ENCODE data around the gene CACNA1A.
"Not testable (repeated sequence)": the region's sequence is repeated elsewhere in the genome, so short reads cannot be mapped to it uniquely, and the experiment has no call there.

The CACNA1A gene

GRCh38 chr19:13207846-13208671 is 298.2 kb downstream of the CACNA1A start:
- ChIA-PET CTCF (no interaction called here), POLR2A (no interaction called here)
- TF ChIP-seq, protein P1, sequence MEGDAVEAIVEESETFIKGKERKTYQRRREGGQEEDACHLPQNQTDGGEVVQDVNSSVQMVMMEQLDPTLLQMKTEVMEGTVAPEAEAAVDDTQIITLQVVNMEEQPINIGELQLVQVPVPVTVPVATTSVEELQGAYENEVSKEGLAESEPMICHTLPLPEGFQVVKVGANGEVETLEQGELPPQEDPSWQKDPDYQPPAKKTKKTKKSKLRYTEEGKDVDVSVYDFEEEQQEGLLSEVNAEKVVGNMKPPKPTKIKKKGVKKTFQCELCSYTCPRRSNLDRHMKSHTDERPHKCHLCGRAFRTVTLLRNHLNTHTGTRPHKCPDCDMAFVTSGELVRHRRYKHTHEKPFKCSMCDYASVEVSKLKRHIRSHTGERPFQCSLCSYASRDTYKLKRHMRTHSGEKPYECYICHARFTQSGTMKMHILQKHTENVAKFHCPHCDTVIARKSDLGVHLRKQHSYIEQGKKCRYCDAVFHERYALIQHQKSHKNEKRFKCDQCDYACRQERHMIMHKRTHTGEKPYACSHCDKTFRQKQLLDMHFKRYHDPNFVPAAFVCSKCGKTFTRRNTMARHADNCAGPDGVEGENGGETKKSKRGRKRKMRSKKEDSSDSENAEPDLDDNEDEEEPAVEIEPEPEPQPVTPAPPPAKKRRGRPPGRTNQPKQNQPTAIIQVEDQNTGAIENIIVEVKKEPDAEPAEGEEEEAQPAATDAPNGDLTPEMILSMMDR (IDR thresholded peaks at IDR 0.05; ENCODE audit: control extremely low read depth, extremely low read depth, low read depth, missing control alignments) = no peak
- peak; percentile 90 for DNase-seq (ENCODE audit: extremely low spot score)

GRCh38 chr19:13207237-13207845 is 298.9 kb downstream of the CACNA1A start:
- TF ChIP-seq, protein P1 (IDR thresholded peaks at IDR 0.05; ENCODE audit: control extremely low read depth, extremely low read depth, low read depth, missing control alignments) = no peak
- POLR2A ChIA-PET = no interaction called here
- DNase-seq (ENCODE audit: extremely low spot score) = peak; percentile 40
- CTCF ChIA-PET = interaction anchor here (4.0 kb wide), 1 partner anchor 12 kb away, joined by 30 read pairs; no protein-coding TSS in a partner anchor

DNA sequence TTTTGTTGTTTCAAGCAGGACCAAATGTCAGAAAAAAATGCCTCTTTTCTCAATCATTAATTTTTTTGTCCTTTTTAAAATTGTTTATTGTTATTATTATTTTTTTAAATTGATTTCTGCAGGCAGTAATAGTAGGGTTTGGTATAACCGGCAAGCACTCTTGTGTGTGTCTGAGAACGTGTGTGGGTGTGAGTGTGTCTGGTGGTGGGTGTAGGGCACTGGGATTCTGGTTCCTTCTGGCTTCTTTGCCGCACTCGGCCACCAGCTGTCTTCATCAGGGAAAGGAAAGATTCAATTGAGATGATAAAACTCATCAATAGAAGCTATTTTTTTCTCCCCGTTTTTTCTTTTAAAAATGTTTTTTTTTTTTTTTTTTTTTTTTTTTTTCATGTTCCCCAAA is 299.7 kb downstream of the CACNA1A start:
- ChIA-PET POLR2A (interaction anchor here (0.6 kb wide), 1 partner anchor 55 kb away, joined by 8 read pairs; no protein-coding TSS in a partner anchor), CTCF (interaction anchor here (1.9 to 4.0 kb wide), 2 partner anchors 12 to 56 kb away, joined by 6 to 30 read pairs; no protein-coding TSS in a partner anchor)
- no peak for DNase-seq (ENCODE audit: extremely low spot score)
- TF ChIP-seq, protein P1 (IDR thresholded peaks at IDR 0.05; ENCODE audit: control extremely low read depth, extremely low read depth, low read depth, missing control alignments) = no peak

DNA sequence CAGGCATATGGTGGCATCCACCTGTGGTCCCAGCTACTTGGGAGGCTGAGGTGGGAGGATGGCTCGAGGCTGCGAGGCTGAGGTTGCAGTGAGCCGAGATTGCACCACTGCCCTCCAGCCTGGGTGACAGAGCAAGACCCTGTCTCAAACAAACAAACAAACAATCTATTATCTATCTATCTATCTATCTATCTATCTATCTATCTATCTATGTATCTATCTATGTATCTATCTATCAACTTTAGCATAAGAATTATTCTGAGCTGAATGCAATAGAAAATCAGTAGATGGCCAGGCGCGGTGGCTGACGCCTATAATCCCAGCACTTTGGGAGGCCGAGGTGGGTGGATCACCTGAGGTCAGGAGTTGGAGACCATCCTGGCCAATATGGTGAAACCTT is 304.2 kb downstream of the CACNA1A start:
- POLR2A ChIA-PET; DNase-seq (ENCODE audit: extremely low spot score): not testable (repeated sequence)
- CTCF ChIA-PET = interaction anchor here (1.0 to 2.0 kb wide), 4 partner anchors 9 to 60 kb away, joined by 3 to 5 read pairs (median 4); no protein-coding TSS in a partner anchor

DNA sequence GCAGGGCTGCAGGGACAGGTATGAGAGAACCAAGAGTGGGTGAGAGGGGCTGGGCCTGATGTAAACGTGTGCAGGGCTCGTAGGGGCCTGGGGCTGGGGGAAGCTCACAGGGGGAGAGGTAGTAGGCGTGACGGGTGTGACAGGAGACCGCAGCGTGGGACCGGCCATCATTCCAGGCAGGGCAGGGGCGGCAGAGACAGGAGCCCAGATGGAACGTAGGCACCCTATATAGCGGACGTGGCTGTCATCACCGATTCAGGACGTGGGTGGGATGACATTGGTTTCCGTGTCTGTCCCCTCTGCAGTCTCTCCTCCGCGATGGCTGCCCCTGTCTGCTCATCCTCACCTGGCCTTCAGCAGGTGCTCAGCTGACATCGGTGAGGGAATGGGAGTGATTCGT is 307.6 kb downstream of the CACNA1A start:
- no peak for DNase-seq (ENCODE audit: extremely low spot score)
- ChIA-PET CTCF (interaction anchor here (1.1 kb wide), 1 partner anchor 64 kb away, joined by 3 read pairs; no protein-coding TSS in a partner anchor), POLR2A (no interaction called here)
- TF ChIP-seq, protein P1 (IDR thresholded peaks at IDR 0.05; ENCODE audit: control extremely low read depth, extremely low read depth, low read depth, missing control alignments) = no peak

DNA sequence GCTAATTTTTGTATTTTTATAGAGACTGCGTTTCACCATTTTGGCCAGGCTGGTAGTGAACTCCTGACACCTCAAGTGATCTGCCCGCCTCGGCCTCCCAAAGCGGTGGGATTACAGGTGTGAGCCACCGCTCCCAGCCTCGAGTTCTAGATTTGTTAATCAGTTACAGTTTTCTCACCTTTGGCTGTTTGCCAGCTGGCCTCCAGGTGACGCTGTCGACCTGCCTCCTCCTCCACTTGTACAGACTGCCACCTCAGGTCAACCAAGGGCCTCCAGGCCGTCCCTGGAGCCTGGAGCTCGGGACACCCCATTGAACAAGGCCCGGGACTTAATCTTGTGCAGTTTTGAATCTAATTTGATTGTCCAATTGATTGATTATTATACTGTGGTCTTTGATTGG is 310.6 kb downstream of the CACNA1A start:
- CTCF ChIA-PET = interaction anchor here (0.7 to 4.6 kb wide), 32 partner anchors 9 to 536 kb away, joined by 3 to 44 read pairs (median 6); no protein-coding TSS in a partner anchor
- TF ChIP-seq, protein P1 (IDR thresholded peaks at IDR 0.05; ENCODE audit: control extremely low read depth, extremely low read depth, low read depth, missing control alignments) = peak; percentile 78
- DNase-seq (ENCODE audit: extremely low spot score) = peak; percentile 69
- POLR2A ChIA-PET = no interaction called here

All from GM10248 (cell line).